HEK293 (cell line): ENCODE results near the gene DICER1.

Source experiments
- CTCF ChIA-PET: fragments of 350-600 bp; formaldehyde crosslinking; extraction: SDS; loops from one replicate; lab custom pipeline; 2021; ENCODE audit warnings: antibody characterized with exemption; lab: Yijun Ruan, JAX
- POLR2A ChIA-PET: fragments of 300-600 bp; formaldehyde crosslinking; extraction: SDS; loops from one replicate; lab custom pipeline; 2020; ENCODE audit warnings: antibody characterized with exemption, inconsistent platforms; lab: Yijun Ruan, JAX
- H3K27ac ChIP-seq: fragments of 200-500 bp; sonication (Bioruptor generic); 2 replicates; pipeline ENCODE4 v1.5.1; 2014; ENCODE audit warnings: low read depth, low read length, control low read depth, inconsistent platforms; ENCODE audit errors: extremely low read depth
- H3K36me3 ChIP-seq, 2 experiments: fragments of 200-500 bp in 1 of 2; sonication (Bioruptor generic) in 1 of 2; 1 replicate in 1 of 2; 2 replicates in 1 of 2; pipeline ENCODE4 v1.5.1; 2014 to 2017; ENCODE audit warnings: inconsistent platforms in 2 of 2, low read length in 2 of 2; ENCODE audit not compliant: control insufficient read depth in 2 of 2, insufficient read depth in 1 of 2
- H3K4me1 ChIP-seq: fragments of 200-500 bp; sonication (Bioruptor generic); 2 replicates; pipeline ENCODE4 v1.5.1; 2014; ENCODE audit warnings: mild to moderate bottlenecking, low read length, inconsistent platforms; ENCODE audit not compliant: control insufficient read depth, insufficient read depth
- H3K4me3 ChIP-seq: 2 replicates; pipeline ENCODE4 v1.5.1; 2011; ENCODE audit warnings: low read depth, mild to moderate bottlenecking, control low read depth, low read length, moderate library complexity
- H3K9me3 ChIP-seq: fragments of 200-500 bp; sonication (Bioruptor generic); 2 replicates; pipeline ENCODE4 v1.5.1; 2014; ENCODE audit warnings: low read depth, low read length, inconsistent platforms; ENCODE audit not compliant: control insufficient read depth, insufficient read depth
- BCL6B ChIP-seq: fragments of 450-650 bp; formaldehyde crosslinking; IDR thresholded peaks from 2 replicates; pipeline ENCODE4 v1.5.1; 2017; ENCODE audit warnings: missing biosample characterization, missing genetic modification characterization
- ELK4 ChIP-seq: IDR thresholded peaks from 2 replicates; pipeline ENCODE4 v1.6.1; 2011; ENCODE audit warnings: mild to moderate bottlenecking, low read depth, low read length, borderline replicate concordance
- KLF16 ChIP-seq: fragments of 450-650 bp; formaldehyde crosslinking; IDR thresholded peaks from 2 replicates; pipeline ENCODE4 v1.5.1; 2017; ENCODE audit warnings: missing biosample characterization, missing genetic modification characterization
- MYNN ChIP-seq: fragments of 450-650 bp; formaldehyde crosslinking; IDR thresholded peaks from 2 replicates; pipeline ENCODE4 v1.5.1; 2016; ENCODE audit warnings: missing biosample characterization, missing genetic modification characterization, borderline replicate concordance
- REST ChIP-seq: fragments of 450-650 bp; formaldehyde crosslinking; IDR thresholded peaks from 2 replicates; pipeline ENCODE4 v1.5.1; 2016; ENCODE audit warnings: missing biosample characterization, missing genetic modification characterization
- SP2 ChIP-seq: fragments of 450-650 bp; formaldehyde crosslinking; IDR thresholded peaks from 2 replicates; pipeline ENCODE4 v1.5.1; 2016; ENCODE audit warnings: missing biosample characterization, missing genetic modification characterization
- SP7 ChIP-seq: fragments of 450-650 bp; formaldehyde crosslinking; IDR thresholded peaks from 2 replicates; pipeline ENCODE4 v1.5.1; 2016; ENCODE audit warnings: missing biosample characterization, missing genetic modification characterization
- ZFP37 ChIP-seq: fragments of 450-650 bp; formaldehyde crosslinking; IDR thresholded peaks from 2 replicates; pipeline ENCODE4 v1.5.1; 2016; ENCODE audit warnings: missing biosample characterization, missing genetic modification characterization
- ZNF112 ChIP-seq: fragments of 450-650 bp; formaldehyde crosslinking; IDR thresholded peaks from 2 replicates; pipeline ENCODE4 v1.5.0; 2017; ENCODE audit warnings: missing biosample characterization, missing genetic modification characterization
- ZNF354C ChIP-seq: fragments of 450-650 bp; formaldehyde crosslinking; IDR thresholded peaks from 2 replicates; pipeline ENCODE4 v1.5.1; 2016; ENCODE audit warnings: missing biosample characterization, missing genetic modification characterization, low read depth, borderline replicate concordance
- ZNF449 ChIP-seq: fragments of 450-650 bp; formaldehyde crosslinking; IDR thresholded peaks from 2 replicates; pipeline ENCODE4 v1.5.1; 2017; ENCODE audit warnings: missing biosample characterization, mild to moderate bottlenecking, missing genetic modification characterization, moderate library complexity
- ZNF571 ChIP-seq: fragments of 450-650 bp; formaldehyde crosslinking; IDR thresholded peaks from 2 replicates; pipeline ENCODE4 v1.5.0; 2017; ENCODE audit warnings: missing biosample characterization, missing genetic modification characterization
- ZNF585B ChIP-seq: fragments of 450-650 bp; formaldehyde crosslinking; IDR thresholded peaks from 2 replicates; pipeline ENCODE4 v1.5.1; 2016; ENCODE audit warnings: missing biosample characterization, missing genetic modification characterization
- ZNF623 ChIP-seq: fragments of 450-650 bp; formaldehyde crosslinking; IDR thresholded peaks from 2 replicates; pipeline ENCODE4 v1.5.1; 2016; ENCODE audit warnings: missing biosample characterization, missing genetic modification characterization
- ZNF677 ChIP-seq: fragments of 450-650 bp; IDR thresholded peaks from 2 replicates; pipeline ENCODE4 v1.5.0; 2018; ENCODE audit warnings: missing biosample characterization, mild to moderate bottlenecking, missing genetic modification characterization, moderate library complexity
- ZNF776 ChIP-seq: fragments of 450-650 bp; formaldehyde crosslinking; IDR thresholded peaks from 2 replicates; pipeline ENCODE4 v1.5.0; 2017; ENCODE audit warnings: missing biosample characterization, missing genetic modification characterization, borderline replicate concordance
- ZNF837 ChIP-seq: fragments of 450-650 bp; formaldehyde crosslinking; IDR thresholded peaks from 2 replicates; pipeline ENCODE4 v1.5.1; 2016; ENCODE audit warnings: missing biosample characterization, missing genetic modification characterization

Gene DICER1

GRCh38 chr14:95184413-95184790 lies 27.1 kb upstream of the DICER1 start (continued):
- no peak for TF ChIP-seq ZNF677
- no peak for TF ChIP-seq BCL6B (tag by site-specific recombination)

GRCh38 chr14:95183532-95184412 lies 26.4 kb upstream of the DICER1 start:
- H3K4me3 ChIP-seq = no peak overlapping the region
- H3K4me1 ChIP-seq = no peaks in the 10 kb centered on the region
- ChIA-PET POLR2A (no interaction called here), CTCF (interaction anchor here (0.7 kb wide), 1 partner anchor 495 kb away, joined by 4 read pairs; no protein-coding TSS in a partner anchor)
- H3K36me3 ChIP-seq = no peaks in the 10 kb centered on the region; a peak in 1 of 3 replicates
- no peak overlapping the region for H3K27ac ChIP-seq
- no peak for TF ChIP-seq MYNN (tag by site-specific recombination)
- no peak for TF ChIP-seq ZNF112 (tag by site-specific recombination)
- TF ChIP-seq ZNF837 = no peak
- no peak for TF ChIP-seq KLF16 (tag by site-specific recombination)
- no peak for TF ChIP-seq ZNF776 (tag by site-specific recombination)
- no peak for TF ChIP-seq ZNF585B (tag by site-specific recombination)
- no peak for TF ChIP-seq ZNF354C (tag by site-specific recombination)
- TF ChIP-seq SP2 (tag by site-specific recombination) = no peak
- TF ChIP-seq REST (tag by site-specific recombination) = no peak
- TF ChIP-seq ZFP37 (tag by site-specific recombination) = no peak
- TF ChIP-seq ZNF623 (tag by site-specific recombination) = no peak
- no peak for TF ChIP-seq ZNF449 (tag by site-specific recombination)
- TF ChIP-seq SP7 (tag by site-specific recombination) = no peak
- TF ChIP-seq ZNF571 = no peak
- no peak for TF ChIP-seq ELK4
- no peaks in the 10 kb centered on the region for H3K9me3 ChIP-seq
